GM12864 (cell line): Measurements from ENCODE around the gene ATXN10.

Source experiments
- DNase-seq: peaks from one replicate; pipeline ENCODE4 v3.0.0-alpha.2; 2011; ENCODE audit warnings: low read depth
- H3K4me3 ChIP-seq: 2 replicates; pipeline ENCODE4 v1.5.1; 2011; ENCODE audit warnings: mild to moderate bottlenecking, low read depth, low read length, control low read depth
- CTCF ChIP-seq: IDR thresholded peaks from 2 replicates; pipeline ENCODE4 v1.5.1; 2011; ENCODE audit warnings: low read depth, mild to moderate bottlenecking, moderate library complexity, low read length, control low read depth, inconsistent platforms; ENCODE audit errors: missing control alignments

Gene ATXN10

GRCh38 chr22:45781966-45782365 is 110.3 kb downstream of the ATXN10 start:
- no peak for DNase-seq
- H3K4me3 ChIP-seq, result no peak overlapping the region
- no peak for TF ChIP-seq CTCF

- no peak for TF ChIP-seq CTCF
These were observed 111.4 kb downstream of the ATXN10 start for GRCh38 chr22:45783021-45783420.

GRCh38 chr22:45783690-45784089 is 112.1 kb downstream of the ATXN10 start:
- DNase-seq, result no peak
- no peak overlapping the region for H3K4me3 ChIP-seq
- TF ChIP-seq CTCF, result no peak

More at GRCh38 chr22:45783021-45783420, 111.4 kb downstream of the ATXN10 start:
- no peak for DNase-seq
- no peak overlapping the region for H3K4me3 ChIP-seq

- no peak for TF ChIP-seq CTCF
- H3K4me3 ChIP-seq, result no peak overlapping the region
- no peak for DNase-seq
These were observed 113.0 kb downstream of the ATXN10 start for GRCh38 chr22:45784357-45785277.

GRCh38 chr22:45785458-45785857 is 113.8 kb downstream of the ATXN10 start:
- TF ChIP-seq CTCF, result no peak
- DNase-seq, result no peak
- H3K4me3 ChIP-seq, result no peak overlapping the region; the same call in 1 of the 2 replicates

- DNase-seq, result no peak
- no peak overlapping the region for H3K4me3 ChIP-seq
These were observed 115.1 kb downstream of the ATXN10 start for GRCh38 chr22:45786726-45787125.

More at GRCh38 chr22:45786726-45787125, 115.1 kb downstream of the ATXN10 start:
- TF ChIP-seq CTCF, result no peak
